Bronchial epithelial cell (primary cell): ENCODE data around the gene JARID2. TPM values are rescaled to one million over a fixed set of nuclear protein-coding genes. Genes with fewer than 3 reads are reported as not detected.

ENCODE experiments used
- DNase-seq: peaks from one replicate; pipeline ENCODE4 v3.0.0-alpha.2; 2010; ENCODE audit warnings: low read depth
- FAIRE-seq: peaks from 2 replicates; lab custom pipeline; 2011; peaks lifted over from hg19 to GRCh38; lab: Jason Lieb, UNC
- H3K27me3 ChIP-seq: 2 replicates; pipeline ENCODE4 v1.5.1; 2011; ENCODE audit warnings: low read length; ENCODE audit not compliant: control insufficient read depth, insufficient read depth
- H3K36me3 ChIP-seq: 2 replicates; pipeline ENCODE4 v1.5.1; 2011; ENCODE audit warnings: low read length; ENCODE audit not compliant: control insufficient read depth, insufficient read depth
- H3K4me3 ChIP-seq: 2 replicates; pipeline ENCODE4 v1.5.1; 2011; ENCODE audit warnings: mild to moderate bottlenecking, low read depth, low read length, control low read depth
- total RNA-seq: library from RNA; depleted of rRNA; stranded (reverse); fragments of >200 nt; gene quantifications from 2 replicates; pipeline ENCODE4 v1.2.1, GENCODE V29; 2014
- TF ChIP-seq, protein P1 (sequence below): IDR thresholded peaks from 2 replicates; pipeline ENCODE4 v1.5.1; 2011; ENCODE audit warnings: mild to moderate bottlenecking, moderate library complexity, low read length, control low read depth, inconsistent platforms; ENCODE audit not compliant: insufficient read depth, severe bottlenecking

JARID2 gene
- total RNA-seq, 1 donor from 2014 or later: 29.2 TPM

- FAIRE-seq (no peak), DNase-seq (no peak)
- Histone ChIP-seq H3K36me3 (no peaks in the 10 kb centered on the region), H3K4me3 (peak overlapping the region; percentile 95), H3K27me3 (no peaks in the 10 kb centered on the region)
- TF ChIP-seq, protein P1, sequence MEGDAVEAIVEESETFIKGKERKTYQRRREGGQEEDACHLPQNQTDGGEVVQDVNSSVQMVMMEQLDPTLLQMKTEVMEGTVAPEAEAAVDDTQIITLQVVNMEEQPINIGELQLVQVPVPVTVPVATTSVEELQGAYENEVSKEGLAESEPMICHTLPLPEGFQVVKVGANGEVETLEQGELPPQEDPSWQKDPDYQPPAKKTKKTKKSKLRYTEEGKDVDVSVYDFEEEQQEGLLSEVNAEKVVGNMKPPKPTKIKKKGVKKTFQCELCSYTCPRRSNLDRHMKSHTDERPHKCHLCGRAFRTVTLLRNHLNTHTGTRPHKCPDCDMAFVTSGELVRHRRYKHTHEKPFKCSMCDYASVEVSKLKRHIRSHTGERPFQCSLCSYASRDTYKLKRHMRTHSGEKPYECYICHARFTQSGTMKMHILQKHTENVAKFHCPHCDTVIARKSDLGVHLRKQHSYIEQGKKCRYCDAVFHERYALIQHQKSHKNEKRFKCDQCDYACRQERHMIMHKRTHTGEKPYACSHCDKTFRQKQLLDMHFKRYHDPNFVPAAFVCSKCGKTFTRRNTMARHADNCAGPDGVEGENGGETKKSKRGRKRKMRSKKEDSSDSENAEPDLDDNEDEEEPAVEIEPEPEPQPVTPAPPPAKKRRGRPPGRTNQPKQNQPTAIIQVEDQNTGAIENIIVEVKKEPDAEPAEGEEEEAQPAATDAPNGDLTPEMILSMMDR: no peak
Observed at GRCh38 chr6:15243910-15244619, 1.8 kb upstream of the JARID2 start.

GRCh38 chr6:15244620-15245360, 1.1 kb upstream of the JARID2 start:
- Histone ChIP-seq H3K36me3 (no peaks in the 10 kb centered on the region), H3K4me3 (peak overlapping the region; percentile 95), H3K27me3 (no peaks in the 10 kb centered on the region)
- TF ChIP-seq, protein P1: no peak
- DNase-seq (peak; percentile 38), FAIRE-seq (no peak)

GRCh38 chr6:15246217-15246665, 372 bp downstream of the JARID2 start:
- peak overlapping the region; percentile 95 for H3K4me3 ChIP-seq
- TF ChIP-seq, protein P1: no peak
- FAIRE-seq (no peak), DNase-seq (no peak)
- H3K27me3 ChIP-seq: no peaks in the 10 kb centered on the region
- no peaks in the 10 kb centered on the region for H3K36me3 ChIP-seq

GRCh38 chr6:15246666-15247499, 1.0 kb downstream of the JARID2 start:
- TF ChIP-seq, protein P1: no peak
- peak; percentile 20 for DNase-seq
- Histone ChIP-seq H3K36me3 (no peaks in the 10 kb centered on the region), H3K4me3 (peak overlapping the region; percentile 95), H3K27me3 (no peaks in the 10 kb centered on the region)
- FAIRE-seq: no peak

GRCh38 chr6:15247500-15248450, 1.9 kb downstream of the JARID2 start:
- no peaks in the 10 kb centered on the region for H3K36me3 ChIP-seq
- TF ChIP-seq, protein P1: peak; percentile 3
- DNase-seq: peak; percentile 39
- peak overlapping the region; percentile 95 for H3K4me3 ChIP-seq
- H3K27me3 ChIP-seq: no peaks in the 10 kb centered on the region
- no peak for FAIRE-seq
